ENCODE results near the gene BMAL1.

The BMAL1 gene

DNA sequence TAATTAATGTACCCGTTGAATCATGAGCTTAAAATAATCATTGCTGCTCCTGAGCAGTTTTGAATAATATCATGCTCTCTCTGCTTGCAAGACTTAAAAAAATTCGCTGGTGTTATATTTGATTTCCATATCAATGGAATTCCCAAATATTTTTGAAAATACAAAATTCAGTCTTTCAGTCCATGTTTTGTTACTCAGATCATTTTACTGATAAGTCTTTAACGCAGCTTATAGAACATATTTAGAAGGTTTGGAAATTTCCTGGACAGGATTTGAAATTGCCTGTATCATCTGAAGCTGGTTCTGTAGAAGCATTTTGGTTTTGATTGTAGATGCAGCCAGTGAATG, 1.9 kb downstream of the BMAL1 start:
- Mint-ChIP-seq H3K36me3 (no peaks in the 10 kb centered on the region), H3K27ac (peak overlapping the region; percentile 36), H3K27me3 (no peaks in the 10 kb centered on the region), H3K4me3 (peak overlapping the region; percentile 80), H3K9me3 (no peaks in the 10 kb centered on the region), H3K4me1 (peaks cover 56% of the 10 kb centered on the region)
- no peak for ATAC-seq

DNA sequence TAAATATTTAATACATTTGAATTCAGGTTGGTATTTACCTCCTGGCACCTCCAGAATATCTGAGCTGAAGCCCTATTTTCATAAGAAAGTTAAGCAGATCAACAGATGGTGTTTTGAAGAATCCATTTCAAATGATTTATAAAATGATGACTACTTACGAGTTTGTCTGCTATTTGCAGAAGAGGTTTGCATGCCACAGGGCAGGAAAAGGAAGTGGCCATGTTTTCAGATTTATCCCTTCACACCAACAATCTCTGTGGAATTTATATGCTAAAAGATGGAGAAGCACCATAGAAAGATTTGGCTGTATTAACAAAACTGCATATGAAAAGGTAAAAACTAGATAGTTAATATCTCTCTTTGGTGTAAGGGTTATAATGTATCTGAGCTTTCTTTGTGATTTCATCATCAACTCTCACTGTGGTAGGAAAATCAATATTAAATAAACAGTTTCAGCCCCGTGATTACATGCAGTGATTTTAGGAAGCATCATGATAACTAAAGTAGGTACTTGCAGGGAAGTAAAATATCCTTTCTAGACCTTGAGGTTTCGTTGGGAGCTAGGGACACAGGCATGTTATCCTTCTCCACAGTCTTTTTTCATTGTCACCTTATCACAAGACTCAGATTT, 2.6 kb downstream of the BMAL1 start:
- Mint-ChIP-seq H3K4me3 (no peak overlapping the region), H3K27ac (peak overlapping the region; percentile 3), H3K27me3 (no peaks in the 10 kb centered on the region), H3K36me3 (peaks cover 7% of the 10 kb centered on the region), H3K4me1 (peaks cover 62% of the 10 kb centered on the region), H3K9me3 (no peaks in the 10 kb centered on the region)
- ATAC-seq = no peak

DNA sequence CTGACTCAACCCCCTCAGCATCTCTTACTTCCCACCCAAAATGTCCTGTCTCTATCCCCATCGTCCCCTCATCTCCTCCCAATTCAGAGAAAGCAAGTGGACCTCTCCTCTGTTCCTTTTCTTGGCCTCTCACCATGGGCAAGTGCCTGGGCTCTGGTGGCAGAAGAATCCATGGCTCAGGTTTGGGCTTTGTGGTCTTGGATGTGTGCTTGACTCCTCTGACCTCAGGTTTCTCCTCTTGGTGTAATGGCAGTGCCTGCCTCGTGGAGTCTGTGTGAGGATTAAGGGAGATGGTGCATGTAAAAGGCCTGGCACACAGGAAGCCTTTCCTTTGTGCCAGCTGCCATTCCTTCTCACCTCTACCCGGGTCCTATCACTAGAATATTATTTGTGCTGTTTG, 3.2 kb downstream of the BMAL1 start:
- peak overlapping the region; percentile 3 for H3K27ac Mint-ChIP-seq
- no peaks in the 10 kb centered on the region for H3K27me3 Mint-ChIP-seq
- no peak for ATAC-seq
- no peaks in the 10 kb centered on the region for H3K9me3 Mint-ChIP-seq
- peaks cover 7% of the 10 kb centered on the region for H3K36me3 Mint-ChIP-seq
- H3K4me1 Mint-ChIP-seq = peaks cover 66% of the 10 kb centered on the region
- H3K4me3 Mint-ChIP-seq = no peak overlapping the region

DNA sequence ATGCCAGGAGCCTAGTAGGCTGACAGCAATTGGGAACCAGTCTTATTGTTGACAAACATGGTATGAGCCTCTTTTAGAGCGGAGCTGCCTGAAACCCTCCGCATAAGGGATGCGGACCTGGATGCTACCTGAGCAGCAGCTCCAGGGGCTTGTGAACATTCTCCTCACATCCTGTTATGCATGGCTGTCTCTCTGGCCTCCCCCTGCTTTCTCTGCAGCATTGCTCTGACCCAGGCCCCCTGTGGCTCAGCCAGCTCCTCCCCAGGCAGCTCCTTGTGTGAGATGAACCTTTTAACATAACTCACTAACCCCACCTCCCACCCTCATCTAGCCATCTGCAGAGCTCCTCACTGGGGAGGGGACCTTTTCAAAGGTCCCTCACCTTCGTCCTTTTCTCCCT, 6.0 kb downstream of the BMAL1 start:
- Mint-ChIP-seq H3K27me3 (no peaks in the 10 kb centered on the region), H3K9me3 (no peaks in the 10 kb centered on the region), H3K27ac (no peak overlapping the region), H3K36me3 (peaks cover 7% of the 10 kb centered on the region), H3K4me1 (peaks cover 69% of the 10 kb centered on the region), H3K4me3 (no peak overlapping the region)
- no peak for ATAC-seq

DNA sequence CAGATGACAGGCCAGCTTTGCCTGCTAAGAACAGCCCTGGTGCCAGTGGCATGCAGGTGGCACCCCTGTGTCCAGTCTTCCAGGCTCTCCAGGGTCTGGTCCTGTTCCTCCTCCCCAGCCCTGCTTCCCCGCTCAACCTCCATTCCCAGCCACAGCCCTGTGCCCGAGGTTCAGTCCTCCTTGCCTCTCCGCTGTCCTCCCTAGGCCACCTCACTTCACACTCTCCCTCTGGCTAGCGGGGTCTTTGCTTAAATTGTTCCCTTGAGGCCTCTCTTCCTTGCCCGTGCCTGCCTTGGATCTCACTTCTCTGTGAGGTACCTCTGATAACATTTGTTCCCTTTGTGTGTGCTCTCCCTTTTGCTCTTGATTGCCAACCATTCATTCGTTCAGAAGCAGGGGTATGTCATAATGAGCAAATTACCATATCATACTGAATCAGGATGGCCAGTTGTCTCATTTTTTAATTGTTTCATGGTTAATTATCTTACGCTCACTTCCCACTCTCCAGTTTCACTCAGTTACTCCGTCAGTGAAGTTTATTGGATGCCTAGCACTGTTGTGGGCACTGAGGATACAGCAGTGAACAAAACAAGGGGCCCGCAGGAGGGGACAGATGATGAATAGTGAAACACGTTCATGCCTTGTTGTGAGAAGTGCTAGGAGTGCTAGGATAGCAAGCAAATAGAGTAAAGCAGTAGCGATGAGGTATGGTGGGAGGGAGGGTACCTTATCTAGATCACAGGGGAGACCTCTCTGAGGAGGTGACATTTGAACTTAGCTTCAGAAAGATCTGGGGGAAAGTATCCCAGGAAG, 7.4 kb downstream of the BMAL1 start:
- H3K27ac Mint-ChIP-seq = no peak overlapping the region
- no peaks in the 10 kb centered on the region for H3K9me3 Mint-ChIP-seq
- H3K27me3 Mint-ChIP-seq = no peaks in the 10 kb centered on the region
- no peak for ATAC-seq
- H3K4me3 Mint-ChIP-seq = no peak overlapping the region
- H3K36me3 Mint-ChIP-seq = peaks cover 7% of the 10 kb centered on the region
- peaks cover 59% of the 10 kb centered on the region for H3K4me1 Mint-ChIP-seq

DNA sequence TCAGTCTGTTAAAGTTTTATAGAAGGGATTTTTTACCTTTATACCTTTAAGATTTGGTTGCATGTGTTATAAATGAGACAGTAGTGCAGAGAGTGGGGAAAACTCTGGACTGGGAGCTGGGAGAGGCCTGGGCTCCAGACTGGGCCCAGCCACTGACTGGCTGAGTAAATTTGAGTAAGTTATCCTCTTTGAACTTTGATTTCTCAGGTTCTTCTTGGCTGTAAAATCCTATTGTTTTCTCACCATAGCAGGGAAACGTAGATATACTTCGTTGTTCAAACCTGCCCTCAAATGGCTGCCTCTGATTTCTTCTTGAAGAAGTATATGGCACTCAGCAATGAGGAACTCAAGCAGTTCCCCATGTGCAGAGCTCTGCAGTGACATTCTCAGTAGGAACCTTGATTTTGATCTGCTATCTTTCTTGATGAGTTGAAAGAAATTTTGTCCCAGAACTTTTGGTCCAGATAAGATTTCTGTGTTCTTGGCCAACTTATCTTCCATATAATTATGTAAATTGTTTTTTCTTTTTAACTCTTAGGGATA, 8.8 kb downstream of the BMAL1 start:
- Mint-ChIP-seq H3K4me1 (peaks cover 55% of the 10 kb centered on the region), H3K36me3 (peaks cover 7% of the 10 kb centered on the region), H3K27ac (peak overlapping the region; percentile 33), H3K9me3 (no peaks in the 10 kb centered on the region), H3K4me3 (no peak overlapping the region), H3K27me3 (no peaks in the 10 kb centered on the region)
- no peak for ATAC-seq

DNA sequence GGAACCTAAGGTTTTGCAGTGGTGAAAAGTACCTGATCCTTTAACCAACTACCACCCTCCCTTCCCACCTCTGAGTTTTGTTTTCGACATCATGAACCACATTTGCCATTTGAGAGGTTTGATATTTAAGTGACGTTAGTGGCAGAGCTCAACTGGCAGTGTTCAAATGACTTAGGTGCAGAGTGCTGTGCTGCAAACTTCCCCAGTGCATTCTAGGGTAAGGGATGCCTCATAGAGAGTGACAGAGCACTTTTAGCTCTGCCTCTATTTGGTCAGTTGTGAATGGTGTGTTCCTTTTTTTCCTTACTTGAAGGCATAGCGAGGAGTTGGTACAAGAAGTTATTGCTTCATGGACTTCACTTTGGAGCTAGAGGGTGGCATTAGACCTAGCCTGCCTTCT, 9.4 kb downstream of the BMAL1 start:
- H3K4me3 Mint-ChIP-seq = no peak overlapping the region

DNA sequence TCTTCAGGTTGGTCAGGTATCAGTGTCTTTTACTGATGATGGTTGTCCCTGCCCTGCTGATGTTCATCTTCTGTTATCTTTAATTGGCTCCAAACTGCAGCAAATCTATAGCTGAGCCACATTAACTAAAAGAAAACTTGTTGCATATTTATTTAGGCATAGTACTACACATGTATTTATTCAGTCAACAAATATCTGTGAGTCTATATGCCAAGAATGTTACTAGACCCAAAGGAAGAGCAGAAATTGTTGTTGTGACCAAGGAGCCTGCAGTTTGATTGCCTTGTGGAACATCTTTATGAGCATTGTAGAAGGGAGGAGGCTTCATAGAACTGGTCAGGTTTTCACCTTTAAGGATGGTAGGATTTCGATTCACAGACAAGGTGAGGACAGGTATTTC, 10.1 kb downstream of the BMAL1 start:
- peak overlapping the region; percentile 77 for H3K27ac Mint-ChIP-seq
- H3K4me1 Mint-ChIP-seq = peaks cover 46% of the 10 kb centered on the region
- H3K9me3 Mint-ChIP-seq = no peaks in the 10 kb centered on the region
- no peaks in the 10 kb centered on the region for H3K27me3 Mint-ChIP-seq
- H3K36me3 Mint-ChIP-seq = peaks cover 7% of the 10 kb centered on the region
- no peak overlapping the region for H3K4me3 Mint-ChIP-seq
- ATAC-seq = no peak

More for the DNA sequence above, 9.4 kb downstream of the BMAL1 start:
- ATAC-seq = peak; percentile 83
- H3K27ac Mint-ChIP-seq = peak overlapping the region; percentile 33
- H3K27me3 Mint-ChIP-seq = no peaks in the 10 kb centered on the region
- peaks cover 7% of the 10 kb centered on the region for H3K36me3 Mint-ChIP-seq
- no peaks in the 10 kb centered on the region for H3K9me3 Mint-ChIP-seq
- H3K4me1 Mint-ChIP-seq = peaks cover 50% of the 10 kb centered on the region

DNA sequence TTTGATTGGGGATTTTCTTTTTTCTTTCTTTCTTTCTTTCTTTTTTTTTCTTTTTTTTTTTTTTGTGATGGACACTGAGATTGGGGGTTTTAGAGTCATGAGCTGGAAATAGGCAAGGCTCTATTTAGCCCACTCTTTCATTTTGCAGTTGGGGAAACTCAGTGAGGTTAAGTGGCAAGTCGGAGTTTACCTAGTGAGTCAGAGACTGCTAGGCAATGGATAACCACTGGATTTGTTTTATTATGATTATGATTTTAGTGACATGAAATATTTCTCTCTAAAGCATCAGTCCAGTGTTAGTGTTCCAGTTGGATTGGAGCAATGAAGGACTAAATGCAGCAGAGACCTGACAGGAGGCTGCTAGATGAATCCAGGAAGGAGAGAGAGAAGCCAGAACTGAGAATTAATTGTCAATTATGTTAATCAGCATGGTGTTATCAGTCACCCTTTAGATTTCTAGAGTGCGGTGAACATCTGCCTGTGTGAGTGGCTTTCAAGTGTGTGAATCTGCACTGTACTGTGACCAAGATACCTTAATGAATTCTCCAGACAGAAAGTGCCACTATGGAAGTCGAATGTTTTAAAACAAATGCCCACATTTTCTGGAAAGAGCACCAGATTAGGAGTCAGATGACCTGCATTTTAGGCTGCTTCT, 10.9 kb downstream of the BMAL1 start:
- Mint-ChIP-seq H3K27me3 (no peaks in the 10 kb centered on the region), H3K9me3 (no peaks in the 10 kb centered on the region), H3K27ac (peak overlapping the region; percentile 77), H3K4me3 (peak overlapping the region; percentile 49), H3K36me3 (peaks cover 7% of the 10 kb centered on the region), H3K4me1 (peaks cover 48% of the 10 kb centered on the region)
- no peak for ATAC-seq

DNA sequence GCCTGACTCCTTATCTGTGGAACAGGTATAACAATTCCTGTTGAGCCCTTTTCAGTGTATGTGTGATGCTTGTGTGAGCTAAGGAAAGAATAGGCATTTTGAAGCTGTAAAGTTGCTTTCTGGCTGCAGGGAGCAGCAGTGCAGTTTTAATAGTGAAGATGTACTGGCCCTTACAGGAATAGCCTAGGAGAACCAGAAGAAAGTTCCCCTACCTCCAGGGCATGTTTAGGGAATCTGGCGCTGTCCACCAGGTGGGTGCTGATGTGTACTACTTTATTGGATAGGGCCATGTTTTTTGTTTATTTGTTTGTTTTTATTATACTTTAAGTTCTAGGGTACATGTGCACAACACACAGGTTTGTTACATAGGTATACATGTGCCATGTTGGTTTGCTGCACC, 11.5 kb downstream of the BMAL1 start:
- Mint-ChIP-seq H3K4me3 (no peak overlapping the region), H3K27me3 (no peaks in the 10 kb centered on the region), H3K9me3 (no peaks in the 10 kb centered on the region), H3K36me3 (peaks cover 7% of the 10 kb centered on the region), H3K4me1 (peaks cover 50% of the 10 kb centered on the region), H3K27ac (no peak overlapping the region)
- ATAC-seq = no peak

DNA sequence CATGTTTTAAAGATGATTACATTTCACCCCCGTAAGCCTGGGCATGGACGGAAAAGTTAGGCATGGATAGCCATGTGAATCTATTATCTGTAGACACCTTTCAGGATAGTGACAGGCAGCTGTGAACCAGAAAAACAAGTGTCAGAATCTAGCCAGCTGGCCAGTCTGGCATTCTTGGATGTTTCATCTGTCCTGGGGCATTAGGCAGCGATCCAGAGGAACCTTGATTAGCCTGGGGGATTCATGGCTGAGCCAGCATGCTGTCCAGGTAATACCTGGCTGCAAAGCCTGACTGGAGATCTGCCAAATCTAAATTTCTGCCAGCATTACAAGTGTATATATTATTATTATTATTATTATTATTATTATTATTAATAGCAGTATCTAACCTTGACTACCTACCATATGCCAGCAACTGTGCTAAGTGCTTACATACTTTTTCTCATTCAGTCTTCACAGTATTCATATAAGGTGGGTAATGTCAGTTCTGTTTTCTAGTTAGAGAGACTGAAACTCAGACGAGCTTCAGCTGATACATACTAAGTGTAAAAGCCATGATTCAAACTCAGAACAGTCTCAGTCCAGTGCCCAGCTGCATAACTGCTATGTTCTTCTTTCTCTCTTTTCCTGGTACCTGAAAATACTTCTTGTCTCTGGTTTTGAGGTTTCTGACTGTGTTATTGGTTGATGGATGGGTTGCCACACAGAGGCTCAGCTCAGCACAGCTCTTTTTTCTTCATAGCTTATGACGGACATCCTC, 12.8 kb downstream of the BMAL1 start:
- no peak overlapping the region for H3K4me3 Mint-ChIP-seq
- H3K36me3 Mint-ChIP-seq = no peaks in the 10 kb centered on the region
- H3K9me3 Mint-ChIP-seq = no peaks in the 10 kb centered on the region
- H3K27ac Mint-ChIP-seq = no peak overlapping the region
- H3K4me1 Mint-ChIP-seq = peaks cover 55% of the 10 kb centered on the region
- H3K27me3 Mint-ChIP-seq = no peaks in the 10 kb centered on the region
- no peak for ATAC-seq

DNA sequence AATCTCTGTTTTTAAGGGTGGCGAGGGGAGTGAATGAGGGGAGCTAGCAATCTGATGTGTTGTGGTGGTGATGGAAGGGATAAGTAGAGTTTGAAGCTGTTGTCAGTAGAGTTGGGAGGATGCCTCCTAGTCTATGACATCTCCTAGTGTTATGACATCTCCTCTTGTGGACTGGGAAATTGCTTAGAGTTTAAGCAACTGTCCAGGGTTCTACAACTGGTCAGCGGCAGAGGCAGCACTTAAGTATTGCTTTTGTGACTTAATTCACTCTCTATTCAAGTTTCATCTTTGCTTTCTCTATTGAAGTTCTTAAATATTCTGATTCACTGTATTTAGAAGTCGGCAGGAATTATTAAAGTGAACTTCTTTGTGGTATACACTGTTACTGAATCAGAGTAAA, 13.8 kb downstream of the BMAL1 start:
- Mint-ChIP-seq H3K27me3 (no peaks in the 10 kb centered on the region), H3K36me3 (no peaks in the 10 kb centered on the region), H3K9me3 (no peaks in the 10 kb centered on the region), H3K4me3 (no peak overlapping the region), H3K27ac (no peak overlapping the region), H3K4me1 (peaks cover 63% of the 10 kb centered on the region)
- ATAC-seq = no peak

DNA sequence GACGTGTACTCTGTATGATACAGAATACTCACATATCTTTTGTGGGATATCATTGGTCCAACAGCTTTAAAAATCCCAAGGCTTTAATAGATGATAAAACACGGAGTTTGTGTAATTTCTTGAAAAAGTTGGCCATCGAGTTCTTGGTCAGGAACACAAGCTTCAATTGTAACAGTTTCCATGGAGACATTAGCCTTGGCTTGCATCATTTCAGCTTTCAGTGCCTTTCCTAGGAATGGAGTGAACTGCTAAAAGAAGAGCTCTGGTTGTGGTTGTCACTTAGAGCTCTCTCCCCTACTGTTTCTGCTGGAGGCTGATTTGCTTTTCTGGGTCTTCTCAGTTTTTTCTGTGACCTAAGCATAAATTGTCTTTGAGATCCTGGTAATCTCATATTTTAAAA, 14.2 kb downstream of the BMAL1 start:
- peaks cover 66% of the 10 kb centered on the region for H3K4me1 Mint-ChIP-seq
- no peaks in the 10 kb centered on the region for H3K9me3 Mint-ChIP-seq
- H3K27ac Mint-ChIP-seq = no peak overlapping the region
- no peaks in the 10 kb centered on the region for H3K36me3 Mint-ChIP-seq
- no peak overlapping the region for H3K4me3 Mint-ChIP-seq
- H3K27me3 Mint-ChIP-seq = no peaks in the 10 kb centered on the region
- no peak for ATAC-seq

DNA sequence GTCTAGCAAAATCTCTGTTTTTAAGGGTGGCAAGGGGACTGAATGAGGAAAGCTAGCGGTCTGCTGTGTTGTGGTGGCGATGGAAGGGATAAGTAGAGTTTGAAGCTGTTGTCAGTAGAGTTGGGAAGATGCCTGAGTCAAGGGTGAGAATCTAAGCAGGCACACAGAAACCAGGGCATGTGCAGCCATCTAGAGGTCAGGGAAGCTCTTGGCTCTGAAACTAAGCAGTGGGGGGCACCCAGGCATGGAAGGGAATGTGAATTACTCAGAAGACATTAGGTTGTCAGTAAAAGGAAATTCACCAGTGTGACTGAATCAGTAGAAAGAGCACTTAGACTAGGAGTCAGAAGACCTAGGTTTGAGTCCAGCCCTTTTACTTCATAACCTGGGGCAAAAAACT, 15.4 kb downstream of the BMAL1 start:
- Mint-ChIP-seq H3K4me1 (peaks cover 68% of the 10 kb centered on the region), H3K36me3 (no peaks in the 10 kb centered on the region), H3K27me3 (no peaks in the 10 kb centered on the region), H3K9me3 (no peaks in the 10 kb centered on the region), H3K4me3 (no peak overlapping the region), H3K27ac (no peak overlapping the region)
- no peak for ATAC-seq

DNA sequence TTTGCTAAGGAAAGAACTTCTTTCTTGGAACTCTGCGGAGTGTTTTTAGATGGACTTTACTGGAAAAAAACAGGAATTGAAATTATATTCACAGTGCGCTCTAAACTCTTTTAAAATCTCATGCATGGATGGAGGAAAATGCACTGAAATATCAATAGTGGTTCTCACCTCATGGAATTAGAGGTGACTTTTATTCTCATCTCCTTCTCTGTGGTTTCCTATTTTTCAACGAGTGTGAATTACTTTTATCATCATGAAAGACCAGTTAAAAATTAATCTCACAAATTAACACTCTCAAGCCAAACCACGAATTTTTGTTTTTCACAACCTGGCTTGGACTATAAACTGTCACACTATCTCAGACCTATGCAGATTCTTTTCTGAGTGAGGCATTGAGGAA, 16.6 kb downstream of the BMAL1 start:
- H3K9me3 Mint-ChIP-seq = no peaks in the 10 kb centered on the region
- H3K4me3 Mint-ChIP-seq = no peak overlapping the region
- no peak for ATAC-seq
- H3K4me1 Mint-ChIP-seq = peaks cover 70% of the 10 kb centered on the region
- no peaks in the 10 kb centered on the region for H3K36me3 Mint-ChIP-seq
- H3K27me3 Mint-ChIP-seq = no peaks in the 10 kb centered on the region
- H3K27ac Mint-ChIP-seq = no peak overlapping the region

All from stimulated activated memory B cell treated with anti-CD40 and anti-IgM and Interleukin-4, amounts not matched to agents 10 μg/mL and 1 μg/mL and 100 μg/mL, for 72 hours (primary cell).